CD4-positive, alpha-beta T cell treated with Interleukin-15 for 1 hour (primary cell): Measurements from ENCODE around the gene GNAO1.

ENCODE experiments used
- DNase-seq: peaks from one replicate; pipeline ENCODE4 v3.0.0-alpha.2; 2020

Gene GNAO1

DNA sequence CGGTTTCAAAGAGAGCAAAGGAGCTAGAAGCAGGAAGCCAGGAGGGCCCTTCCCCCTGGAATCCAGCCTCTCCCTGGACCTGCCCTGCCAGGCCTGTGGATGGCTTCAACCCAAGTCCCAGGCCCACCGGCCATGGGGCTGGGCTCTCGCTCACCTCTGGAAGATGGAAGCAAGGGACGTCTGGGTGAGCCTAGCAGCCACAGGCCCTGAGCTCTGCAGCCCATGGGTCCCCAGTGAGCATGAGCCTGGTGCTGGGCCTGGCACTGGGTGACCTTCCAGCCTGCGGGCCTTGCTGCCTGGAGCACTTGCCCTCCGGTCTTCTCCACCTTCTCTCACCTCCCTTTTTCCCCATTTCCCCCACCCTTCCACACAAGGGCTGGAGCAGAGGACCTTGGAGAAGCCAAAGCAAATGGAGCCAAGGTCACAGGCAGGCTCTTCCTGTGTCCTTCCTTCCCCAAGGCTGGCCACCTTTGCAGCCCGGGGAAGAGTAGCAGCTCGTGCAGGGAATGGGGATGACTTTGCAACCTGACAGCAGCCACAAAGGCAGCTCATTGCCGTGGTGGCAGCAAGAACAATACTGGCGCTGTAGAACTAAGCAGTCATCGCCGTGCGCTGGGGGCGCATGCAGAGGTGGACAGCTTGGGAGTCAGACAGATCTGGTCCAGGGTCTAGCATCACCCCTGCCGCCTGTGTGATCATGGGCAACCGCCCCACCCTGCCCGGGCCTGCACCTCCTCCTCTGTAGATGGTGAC, 147.5 kb downstream of the GNAO1 start:
- DNase-seq: no peak

DNA sequence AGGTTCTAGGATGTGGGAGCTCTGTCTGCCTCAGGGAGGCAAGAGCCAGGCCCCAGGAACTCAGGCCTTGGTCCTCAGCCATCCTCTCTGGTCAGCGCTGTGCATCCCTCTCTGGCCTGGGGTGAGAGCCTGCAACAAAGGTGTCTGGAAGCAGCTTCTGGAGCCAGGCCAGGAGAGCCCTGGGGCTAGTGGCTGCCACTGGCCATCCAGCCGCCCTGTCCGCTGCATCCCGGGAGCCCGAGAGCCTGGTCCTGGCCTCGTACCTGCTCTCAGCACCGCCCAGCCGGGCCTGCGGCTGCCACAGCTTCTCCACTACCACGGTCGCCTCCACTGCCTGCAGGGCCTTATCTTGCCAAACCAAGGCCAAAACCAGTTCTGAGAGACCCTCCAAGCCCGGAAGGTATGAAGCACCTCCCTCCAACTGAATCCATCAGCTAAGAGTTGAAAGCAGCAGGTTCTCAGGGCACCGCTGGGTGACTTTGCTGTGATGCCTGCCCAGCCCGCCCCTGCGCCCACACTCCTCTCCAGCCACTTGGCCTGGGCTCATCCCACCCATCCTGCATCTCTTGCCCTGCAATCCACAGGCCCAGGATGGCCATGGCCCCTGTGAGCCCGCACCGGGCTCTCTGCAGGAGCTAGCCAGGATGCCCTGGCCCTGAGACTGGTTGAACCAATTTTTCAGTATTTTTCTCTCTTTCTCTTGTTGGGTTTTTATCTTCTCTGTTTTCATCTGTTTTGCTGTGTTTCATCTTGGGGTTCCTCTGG, 148.3 kb downstream of the GNAO1 start:
- no peak for DNase-seq

DNA sequence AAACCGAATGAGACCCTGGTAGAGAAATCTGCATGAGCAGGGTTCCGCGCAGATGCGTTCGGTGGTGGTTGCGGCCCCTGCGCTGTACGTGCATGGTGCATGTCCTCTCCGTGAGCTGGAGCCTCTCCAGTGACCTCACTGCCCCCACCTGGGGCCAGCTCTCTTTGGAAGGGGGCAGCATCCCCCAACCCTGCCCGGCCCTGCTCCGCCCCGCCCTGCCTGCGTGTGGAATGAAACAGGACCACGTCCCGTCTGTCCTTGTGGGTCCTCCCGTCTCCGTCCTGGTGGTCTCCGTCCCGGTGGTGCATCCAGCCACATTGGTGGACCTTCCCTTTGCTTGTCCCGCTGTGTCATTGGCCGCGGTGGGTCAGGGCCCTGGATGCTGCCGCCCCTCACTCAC, 149.1 kb downstream of the GNAO1 start:
- no peak for DNase-seq

DNA sequence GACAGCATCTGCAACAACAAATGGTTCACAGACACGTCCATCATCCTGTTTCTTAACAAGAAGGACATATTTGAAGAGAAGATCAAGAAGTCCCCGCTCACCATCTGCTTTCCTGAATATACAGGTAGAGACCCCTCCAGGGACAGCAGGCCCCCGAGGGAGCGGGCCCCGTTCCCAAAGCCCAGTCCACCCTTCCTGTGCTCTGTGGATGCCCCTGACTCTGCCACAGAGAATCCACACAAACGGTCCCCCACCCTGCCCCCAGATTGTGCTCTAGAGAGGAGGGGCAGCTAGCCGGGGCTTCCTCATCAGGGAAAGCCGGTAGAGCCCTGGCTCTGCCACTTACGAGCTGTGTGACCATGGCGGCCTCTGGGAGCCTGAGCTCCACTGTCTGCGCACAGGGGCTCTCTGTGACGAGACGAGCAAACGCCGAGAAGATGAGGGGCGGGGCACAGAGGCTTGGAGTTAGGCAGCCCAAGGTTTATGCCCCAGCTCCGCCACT, 149.6 kb downstream of the GNAO1 start:
- no peak for DNase-seq

DNA sequence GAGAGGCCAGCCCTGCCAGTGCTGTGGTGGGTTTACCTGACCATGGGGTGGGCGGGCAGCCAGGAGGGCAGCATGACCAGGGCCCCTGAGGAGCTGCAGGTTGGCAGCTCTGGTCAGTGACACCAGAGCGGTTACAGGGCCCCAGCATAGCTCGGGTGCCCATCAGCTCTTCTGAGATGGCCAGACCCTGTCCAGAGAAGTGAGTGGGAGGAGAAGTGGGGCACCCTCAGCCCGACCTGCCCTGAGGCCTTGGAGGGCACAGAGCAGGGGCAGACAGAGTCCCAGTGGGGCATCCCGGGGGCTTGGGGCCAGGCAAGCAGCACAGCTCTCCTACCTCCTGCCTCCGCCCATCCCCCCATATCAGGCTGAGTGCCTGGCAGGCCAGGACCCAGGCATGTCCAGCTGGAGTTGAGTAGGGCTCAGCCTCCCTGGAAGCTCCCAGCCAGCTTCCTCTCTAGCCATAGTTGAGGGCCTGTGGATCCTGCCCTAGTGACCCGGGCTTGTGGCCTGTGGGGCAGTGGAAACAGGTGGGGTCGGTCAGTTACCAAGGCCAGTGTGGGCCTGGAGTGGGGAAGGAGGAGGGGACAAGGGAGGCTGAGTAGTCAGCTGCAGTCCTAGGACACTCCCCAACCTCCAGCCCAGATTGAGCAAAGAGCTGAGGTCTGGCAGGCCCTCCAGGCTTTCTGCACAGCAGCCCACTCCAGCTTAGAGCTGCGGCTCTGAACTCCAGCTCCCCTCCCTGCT, 150.5 kb downstream of the GNAO1 start:
- no peak for DNase-seq

DNA sequence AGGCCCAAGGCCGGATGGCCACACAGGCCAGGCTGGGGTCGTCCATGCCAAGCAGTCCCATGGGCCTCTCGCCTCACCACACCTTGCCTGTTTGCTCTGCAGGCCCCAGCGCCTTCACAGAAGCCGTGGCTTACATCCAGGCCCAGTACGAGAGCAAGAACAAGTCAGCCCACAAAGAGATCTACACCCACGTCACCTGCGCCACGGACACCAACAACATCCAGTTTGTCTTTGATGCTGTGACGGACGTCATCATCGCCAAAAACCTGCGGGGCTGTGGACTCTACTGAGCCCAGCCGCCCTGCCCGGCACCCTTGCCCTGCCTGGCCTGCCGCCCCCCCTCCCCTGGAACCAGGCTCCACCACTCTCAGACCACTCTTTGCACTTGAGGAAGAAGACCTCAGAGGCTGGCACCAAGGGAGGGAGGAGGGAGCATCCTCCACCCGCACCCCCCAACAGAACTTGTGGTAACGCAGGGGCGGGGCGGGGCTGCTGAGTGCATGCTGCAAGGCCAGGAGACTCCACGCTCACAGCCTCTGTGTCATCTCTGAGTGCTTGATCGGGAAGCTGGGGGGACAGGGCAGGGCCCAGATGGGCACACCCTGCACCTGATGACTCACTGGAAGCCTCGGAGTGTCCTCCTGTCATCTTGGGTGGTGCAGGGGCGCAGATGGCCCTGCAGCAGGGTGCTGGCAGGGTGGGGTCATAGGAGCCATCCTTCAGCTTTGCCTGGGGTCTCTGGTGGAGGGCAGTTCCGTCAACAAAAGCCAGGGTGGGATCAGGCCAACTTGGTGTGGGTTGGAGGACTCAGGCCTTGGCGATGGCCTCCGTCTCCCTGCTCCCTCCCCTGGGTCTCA, 152.6 kb downstream of the GNAO1 start:
- DNase-seq: no peak

DNA sequence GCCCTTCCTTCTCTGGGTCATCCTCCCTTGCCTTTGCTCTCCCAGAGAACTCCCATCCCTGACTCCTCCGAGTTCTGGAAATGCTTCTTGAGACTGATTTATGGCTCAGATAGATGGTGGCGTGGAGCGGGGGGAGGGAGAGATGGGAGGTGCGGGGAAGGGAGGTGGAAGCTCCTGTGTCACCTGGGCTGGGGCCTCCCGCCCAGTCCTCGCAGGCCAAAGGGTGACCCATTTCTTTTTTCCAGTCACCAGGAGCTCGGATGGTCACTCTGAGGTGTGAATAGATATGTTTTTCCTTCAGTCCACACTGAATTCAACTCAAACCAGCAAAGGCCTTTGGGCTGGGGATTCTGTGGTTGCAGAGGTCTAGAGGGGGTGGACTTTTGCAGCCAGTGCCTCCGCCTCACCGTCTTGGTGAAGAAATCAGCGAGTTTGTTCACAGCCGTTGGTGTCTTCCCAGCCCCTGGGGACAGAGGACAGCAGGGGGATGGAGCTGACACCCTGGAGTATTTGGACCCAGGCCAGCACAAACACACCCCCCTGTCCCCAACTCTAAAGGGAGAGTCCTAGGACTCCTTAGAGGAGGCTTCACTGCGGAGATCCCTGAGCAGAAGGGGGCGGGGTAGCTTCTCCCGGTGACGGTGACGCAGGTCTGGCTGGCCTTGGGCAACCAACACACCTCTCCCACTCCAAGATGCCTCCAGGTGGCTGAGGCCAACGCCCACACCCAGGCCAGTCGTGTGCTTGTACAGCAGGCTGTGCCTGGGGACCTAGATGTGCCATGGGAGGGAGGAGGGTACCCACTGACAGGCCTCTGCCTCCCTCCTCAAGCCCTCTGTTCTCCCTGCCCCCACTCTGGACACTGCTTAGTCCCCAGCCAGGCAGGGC, 153.5 kb downstream of the GNAO1 start:
- no peak for DNase-seq

DNA sequence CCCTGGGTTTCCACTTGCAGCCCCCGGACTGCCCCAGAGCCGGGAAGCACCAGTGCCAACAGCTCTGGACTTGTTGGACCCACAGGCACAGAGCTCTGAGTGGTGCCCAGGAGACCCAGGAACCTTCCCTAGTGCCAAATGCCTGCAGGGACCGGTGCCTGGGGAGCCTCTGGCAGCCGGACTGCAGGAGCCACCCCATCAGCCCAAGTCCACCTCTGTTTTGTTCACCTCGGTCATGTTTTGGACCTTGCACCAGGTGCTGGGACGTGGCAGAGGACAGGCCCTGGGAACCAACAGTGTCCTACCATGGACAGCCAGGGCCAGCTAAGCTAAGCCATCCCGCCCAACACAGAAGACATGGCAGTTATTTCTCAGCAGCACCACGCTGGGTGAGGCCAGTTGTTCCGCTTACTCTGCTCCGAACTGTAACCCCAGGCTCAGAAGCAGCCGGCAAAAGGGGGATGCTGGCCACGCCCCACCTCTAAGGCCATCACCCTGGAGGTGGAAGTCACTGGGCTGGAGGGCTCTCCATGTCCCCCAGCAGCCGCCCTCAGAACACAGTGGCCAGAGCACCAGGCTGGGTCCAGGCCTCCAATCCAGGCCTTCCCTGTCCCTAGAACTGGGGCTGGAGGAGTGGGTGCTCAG, 154.2 kb downstream of the GNAO1 start:
- DNase-seq: no peak

DNA sequence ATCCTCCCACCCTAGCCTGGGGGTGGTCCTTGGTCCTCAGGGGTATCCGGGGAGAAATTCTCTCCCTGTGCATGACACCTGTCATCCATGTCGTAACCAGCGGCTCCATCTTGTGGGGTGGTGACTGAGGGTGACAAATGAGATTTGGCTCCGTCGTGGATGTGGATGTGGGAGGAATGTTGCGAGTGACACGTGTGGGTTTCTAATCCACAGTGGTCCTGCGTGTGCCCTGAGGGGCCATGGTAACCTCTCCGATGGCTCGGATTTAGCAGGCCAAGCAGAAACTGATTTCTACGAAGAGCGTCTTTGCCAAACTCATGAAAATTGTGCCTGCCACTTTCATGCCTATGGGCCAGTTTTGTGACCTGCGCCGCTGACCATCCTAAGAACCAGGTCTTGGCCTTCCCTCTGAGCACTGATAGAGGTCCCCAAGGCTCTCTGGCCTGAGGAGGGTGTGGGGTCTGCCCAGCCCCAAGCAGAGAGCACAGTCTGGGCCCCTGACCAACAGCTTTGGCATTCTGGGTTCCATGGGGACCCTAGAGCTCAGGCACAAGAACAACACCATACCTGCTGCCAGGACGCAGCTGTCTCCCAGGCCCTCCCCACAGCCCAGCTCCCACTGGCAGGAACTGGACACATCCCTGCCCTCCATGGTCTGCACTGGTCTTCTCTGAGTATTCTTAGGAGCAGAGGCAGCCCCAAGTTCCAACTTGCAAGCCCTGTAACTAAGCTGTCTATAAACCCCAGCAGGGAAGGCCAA, 155.0 kb downstream of the GNAO1 start:
- DNase-seq: no peak

DNA sequence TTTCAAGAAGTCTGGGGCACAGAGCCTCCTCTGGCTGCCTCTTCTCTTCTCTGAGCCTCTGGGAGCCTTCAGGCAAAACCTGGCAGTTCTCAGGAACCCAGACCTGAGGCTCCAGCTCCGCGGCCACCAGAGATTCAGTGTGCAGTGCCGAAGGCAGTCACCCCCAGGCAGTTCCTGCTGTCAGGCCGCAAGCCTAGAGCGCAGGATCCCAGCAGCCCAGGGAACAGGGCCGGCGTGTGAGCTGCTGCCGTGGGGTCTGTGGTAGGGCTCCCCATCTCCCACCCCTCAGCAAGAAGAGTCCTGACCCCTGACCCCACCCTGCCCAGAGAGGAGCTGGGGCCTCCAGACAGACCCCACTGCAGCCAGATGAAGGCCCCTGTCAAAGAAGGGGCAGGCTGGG, 155.9 kb downstream of the GNAO1 start:
- no peak for DNase-seq

DNA sequence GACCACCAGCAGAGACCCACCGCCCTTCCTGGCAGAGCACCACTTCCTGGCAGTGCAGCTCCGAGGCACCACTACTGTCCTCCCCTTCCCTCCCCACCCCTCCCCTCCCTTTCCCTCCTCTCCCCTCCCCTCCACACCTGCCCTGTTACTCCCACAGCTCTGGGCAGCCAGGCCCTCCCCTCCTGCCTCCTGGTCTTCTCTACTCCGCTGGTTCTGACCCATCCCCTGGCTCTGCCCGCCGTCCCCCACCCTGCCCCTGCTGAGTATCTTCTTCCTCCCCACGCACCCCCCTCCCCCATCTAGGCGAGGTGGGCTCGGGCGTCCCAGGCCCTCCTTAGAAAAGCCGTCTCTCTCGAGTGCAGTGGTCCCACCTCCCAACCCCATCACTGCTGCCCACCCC, 156.4 kb downstream of the GNAO1 start:
- no peak for DNase-seq

DNA sequence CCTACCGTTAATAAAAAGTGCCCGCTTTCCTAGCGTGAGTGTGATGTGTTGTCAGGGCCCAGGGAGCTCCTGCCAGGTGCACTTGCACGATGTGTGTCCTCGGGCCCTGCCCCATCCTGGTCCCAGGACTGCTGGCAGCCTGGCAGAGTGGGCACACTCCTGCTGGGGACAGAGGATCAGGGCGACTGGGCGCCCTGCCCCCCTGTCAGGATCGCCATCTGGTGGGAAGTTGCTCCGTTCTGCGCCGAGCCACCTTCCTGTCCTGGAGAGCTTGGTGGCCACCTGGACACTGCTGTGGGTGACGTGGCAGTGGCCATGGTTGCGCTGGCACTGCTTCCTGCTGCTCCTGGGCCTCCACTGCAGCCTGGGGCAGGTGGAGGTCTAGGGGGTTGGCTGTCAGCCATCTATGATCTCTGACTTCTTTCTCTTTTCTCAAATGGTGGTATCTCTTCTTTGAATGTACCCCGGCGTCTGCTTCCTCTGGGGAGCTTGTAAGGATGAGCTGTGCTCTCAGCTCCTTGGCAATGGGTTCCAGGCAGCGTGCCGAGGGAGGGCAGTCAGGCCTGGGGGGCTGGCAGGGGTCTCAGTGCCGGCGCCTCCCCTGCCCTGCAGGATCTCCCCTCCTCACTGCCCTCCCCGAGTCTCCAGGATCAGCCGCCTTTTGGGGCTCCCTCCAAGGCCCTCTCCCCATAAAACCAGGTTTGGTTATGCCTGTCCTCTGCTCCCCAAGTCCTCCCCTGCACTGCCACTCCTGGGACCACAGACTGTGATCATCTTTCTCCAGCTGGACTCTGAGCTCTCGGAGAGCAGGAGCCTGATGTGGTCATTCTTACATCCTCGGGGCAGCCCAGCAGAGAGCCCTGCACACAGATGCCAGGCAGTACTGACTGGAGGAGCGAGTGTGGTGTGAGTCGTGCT, 157.1 kb downstream of the GNAO1 start:
- DNase-seq: no peak

DNA sequence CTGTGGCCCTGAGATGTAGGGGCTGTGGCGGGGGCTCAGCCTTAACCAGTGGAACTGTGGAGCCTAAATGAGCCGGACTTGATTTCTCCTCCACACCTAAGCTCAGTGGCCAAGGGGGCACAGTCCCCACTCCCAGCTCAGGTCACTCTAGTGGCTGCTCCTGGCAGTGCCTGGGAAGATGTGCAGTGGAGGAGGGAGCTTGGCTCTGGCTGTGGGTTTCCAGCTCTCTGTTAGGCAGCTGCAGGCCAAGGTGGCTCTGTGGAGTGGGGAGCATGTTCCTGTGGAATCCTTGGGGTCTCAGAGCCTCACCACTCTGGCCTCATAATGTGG, 157.8 kb downstream of the GNAO1 start:
- no peak for DNase-seq

DNA sequence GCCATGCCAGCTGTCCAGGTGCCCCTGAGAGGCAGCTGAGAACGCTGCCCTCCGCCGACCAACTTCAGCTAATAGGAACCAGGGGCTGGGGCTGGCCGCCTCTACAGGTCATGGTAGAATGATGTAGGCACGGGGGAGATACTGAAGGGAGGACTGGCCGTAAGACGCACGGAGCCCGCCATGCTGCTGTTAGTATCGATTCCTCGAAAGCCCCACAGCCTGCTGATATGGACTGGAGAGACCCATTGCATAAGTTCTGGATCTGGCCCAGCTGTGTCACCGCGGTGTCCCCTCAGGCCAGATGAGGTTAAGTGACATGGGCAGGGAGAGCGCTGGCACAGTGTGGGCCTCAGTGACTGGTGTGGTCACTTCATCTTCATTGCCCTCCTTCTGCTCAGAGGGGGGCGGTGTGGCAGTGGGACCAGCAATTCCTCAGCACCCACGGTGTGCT, 158.4 kb downstream of the GNAO1 start:
- DNase-seq: no peak

DNA sequence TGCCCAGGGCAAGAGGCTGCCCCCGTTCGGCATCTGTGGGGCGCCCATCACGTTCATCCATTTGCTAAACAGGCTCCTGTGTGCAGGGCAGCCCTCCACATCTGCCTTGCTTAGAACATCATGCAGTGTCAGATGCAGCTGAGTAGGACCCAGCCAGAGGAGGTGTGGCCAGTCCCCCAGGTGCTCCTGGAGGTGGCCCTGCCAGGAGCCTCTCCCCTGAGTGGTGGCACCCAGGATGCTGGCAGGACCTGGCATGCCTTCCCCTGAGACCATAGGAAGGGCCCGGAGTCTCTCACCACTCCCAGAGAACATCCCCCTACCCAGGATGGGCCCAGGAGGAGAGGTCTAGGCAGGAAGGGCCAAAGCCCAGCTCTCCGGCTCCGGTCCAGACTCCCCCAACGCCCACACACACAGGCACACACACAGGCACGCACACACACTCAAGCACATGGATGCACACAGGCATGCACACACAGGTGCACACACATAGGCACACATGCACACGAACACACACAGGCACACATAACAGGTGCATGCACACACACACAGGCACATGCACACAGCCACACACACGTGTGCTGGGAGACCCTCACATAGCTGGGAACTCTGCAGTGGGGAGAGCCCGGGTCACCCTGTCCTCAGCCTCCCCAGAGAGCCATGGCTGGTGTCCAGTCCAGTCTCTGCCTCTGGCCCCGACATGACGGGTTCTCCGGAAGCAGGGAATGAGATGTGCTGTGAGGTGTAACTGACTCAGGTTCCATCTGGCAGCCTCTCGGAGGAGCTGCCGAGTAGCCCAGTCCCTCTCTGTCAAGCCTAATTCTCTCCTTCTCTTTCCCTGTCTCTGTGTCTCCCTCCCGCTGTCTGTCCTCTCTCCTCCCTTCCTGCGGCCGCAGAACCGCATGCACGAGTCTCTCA, 159.5 kb downstream of the GNAO1 start:
- no peak for DNase-seq

DNA sequence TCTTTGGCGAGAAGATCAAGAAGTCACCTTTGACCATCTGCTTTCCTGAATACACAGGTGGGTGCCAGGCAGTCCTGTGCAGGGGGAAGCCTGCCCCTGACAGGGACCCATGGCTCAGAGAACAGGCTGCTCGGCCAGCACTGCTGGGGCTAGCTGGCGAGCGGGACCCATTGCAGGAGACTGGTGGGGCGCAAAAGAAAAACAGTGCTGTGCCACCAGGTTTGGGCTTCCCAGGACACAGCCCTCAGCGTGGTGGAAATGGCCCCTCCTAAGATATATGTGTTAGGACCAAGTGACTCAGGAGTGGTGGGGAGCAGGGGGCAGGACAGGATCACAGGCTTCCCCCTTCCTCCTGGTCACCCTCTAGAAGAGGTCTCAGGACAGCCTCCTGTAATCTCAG, 160.2 kb downstream of the GNAO1 start:
- DNase-seq: no peak

DNA sequence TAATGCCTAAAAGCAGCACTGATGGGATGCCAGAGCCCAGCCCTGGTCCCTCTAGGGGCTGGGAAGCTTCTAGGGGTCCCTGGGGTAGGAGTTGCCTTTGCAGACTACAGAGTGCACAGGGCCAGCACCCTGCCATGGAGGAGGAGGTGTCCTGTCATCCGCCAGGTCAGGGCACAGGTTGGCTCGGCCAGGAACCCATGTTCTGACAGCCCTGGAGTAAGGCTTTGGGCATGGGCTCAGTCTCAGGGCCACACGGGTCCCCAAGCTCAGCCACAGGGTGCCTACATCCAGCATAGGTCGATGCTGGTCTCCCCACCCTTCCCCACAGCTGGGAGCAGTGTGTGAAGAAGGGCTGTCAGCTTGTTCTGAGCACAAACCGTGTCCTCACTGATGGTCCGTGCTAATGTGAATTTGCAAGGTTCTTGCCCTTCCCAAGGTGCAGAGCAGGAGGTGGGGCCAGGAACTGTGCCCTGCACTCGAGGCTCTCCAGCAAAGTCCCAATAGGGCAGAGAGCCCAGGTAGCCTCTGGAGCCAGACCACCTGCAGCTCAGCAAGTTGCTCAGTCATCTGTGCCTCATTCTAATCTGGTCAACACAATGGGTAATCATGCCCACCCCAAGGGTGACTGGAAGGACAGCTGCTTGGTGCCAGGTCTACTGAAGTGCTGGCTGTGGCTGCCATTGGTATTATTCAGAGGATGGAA, 161.2 kb downstream of the GNAO1 start:
- DNase-seq: no peak
